ENCODE results near the gene SLC18B1. TPM values are rescaled to one million over a fixed set of nuclear protein-coding genes. Genes with fewer than 3 reads are reported as not detected.

The SLC18B1 gene
- polyA plus RNA-seq, 3 donors: 10.3 to 36.6 (median 24.8) TPM

DNA sequence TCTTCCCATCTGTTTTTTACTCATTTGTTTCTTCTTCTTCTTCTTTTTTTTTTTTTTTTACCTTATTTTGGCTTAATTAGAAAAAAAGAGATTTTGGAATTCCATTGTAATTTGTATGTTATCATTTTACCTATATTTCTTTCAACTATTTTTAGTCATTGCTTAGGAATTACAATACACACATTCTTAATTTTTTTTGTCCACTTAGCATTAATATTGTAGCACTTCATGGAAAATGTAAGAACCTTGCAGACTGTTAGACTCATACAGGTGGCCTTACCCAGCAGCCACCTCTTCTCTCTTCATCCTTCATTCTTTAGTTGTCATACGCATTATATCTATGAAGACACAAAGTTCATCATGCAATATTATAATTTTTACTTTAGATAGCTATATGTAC lies 5.8 kb upstream of the SLC18B1 start:
- WGBS (ENCODE audit: insufficient coverage): no CpG with 5 or more reads among the region's 1 CpG
- H3K36me3 ChIP-seq (replicated peaks in 1 of 2; ENCODE audit: control insufficient read depth in 1 of 2, insufficient read depth in 2 of 2, low read length in 2 of 2): no peaks in the 10 kb centered on the region
- peaks cover 0 to 3% of the 10 kb centered on the region in 2 donors for H3K9me3 ChIP-seq (replicated peaks in 1 of 2; ENCODE audit: control insufficient read depth in 1 of 2, insufficient read depth in 1 of 2, low read length in 2 of 2)
- Mint-ChIP-seq H3K9me3 (peaks cover 0 to 10% (median 7%) of the 10 kb centered on the region in 7 donors), H3K27me3 (ENCODE audit: low read depth in 3 of 3) (peaks cover 5 to 16% (median 8%) of the 10 kb centered on the region in 3 donors), H3K4me3 (no peak overlapping the region), H3K27ac (no peak overlapping the region), H3K36me3 (no peaks in the 10 kb centered on the region), H3K4me1 (peaks cover 1% of the 10 kb centered on the region)
- H3K27ac ChIP-seq (ENCODE audit: low read depth in 1 of 2, low read length in 2 of 2): no peak overlapping the region
- DNase-seq: no peak
- intact Hi-C loops (cut with micrococcal nuclease): no loop called here
- H3K79me2 ChIP-seq (ENCODE audit: insufficient read depth, low read length): no peaks in the 10 kb centered on the region
- no peak overlapping the region for H2AFZ ChIP-seq (ENCODE audit: insufficient read depth, low read depth, low read length, poor library complexity, severe bottlenecking)
- no peak overlapping the region for H3K9ac ChIP-seq (ENCODE audit: insufficient read depth, low read length, poor library complexity, severe bottlenecking)
- no peaks in the 10 kb centered on the region for H4K20me1 ChIP-seq (ENCODE audit: insufficient read depth, low read length)
- H3K4me1 ChIP-seq (ENCODE audit: control insufficient read depth in 1 of 2, insufficient read depth in 2 of 2, low read length in 2 of 2): no peaks in the 10 kb centered on the region
- H3K4me3 ChIP-seq (replicated peaks in 1 of 3; ENCODE audit: low read depth in 2 of 3, low read length in 3 of 3): no peak overlapping the region
- peaks cover 0 to 2% of the 10 kb centered on the region in 2 donors for H3K27me3 ChIP-seq (ENCODE audit: control insufficient read depth in 2 of 2, insufficient read depth in 2 of 2, low read length in 2 of 2)
- H3K4me2 ChIP-seq (replicated peaks; ENCODE audit: extremely low read depth, low read length, poor library complexity, severe bottlenecking): no peak overlapping the region
- TF ChIP-seq, protein P1, sequence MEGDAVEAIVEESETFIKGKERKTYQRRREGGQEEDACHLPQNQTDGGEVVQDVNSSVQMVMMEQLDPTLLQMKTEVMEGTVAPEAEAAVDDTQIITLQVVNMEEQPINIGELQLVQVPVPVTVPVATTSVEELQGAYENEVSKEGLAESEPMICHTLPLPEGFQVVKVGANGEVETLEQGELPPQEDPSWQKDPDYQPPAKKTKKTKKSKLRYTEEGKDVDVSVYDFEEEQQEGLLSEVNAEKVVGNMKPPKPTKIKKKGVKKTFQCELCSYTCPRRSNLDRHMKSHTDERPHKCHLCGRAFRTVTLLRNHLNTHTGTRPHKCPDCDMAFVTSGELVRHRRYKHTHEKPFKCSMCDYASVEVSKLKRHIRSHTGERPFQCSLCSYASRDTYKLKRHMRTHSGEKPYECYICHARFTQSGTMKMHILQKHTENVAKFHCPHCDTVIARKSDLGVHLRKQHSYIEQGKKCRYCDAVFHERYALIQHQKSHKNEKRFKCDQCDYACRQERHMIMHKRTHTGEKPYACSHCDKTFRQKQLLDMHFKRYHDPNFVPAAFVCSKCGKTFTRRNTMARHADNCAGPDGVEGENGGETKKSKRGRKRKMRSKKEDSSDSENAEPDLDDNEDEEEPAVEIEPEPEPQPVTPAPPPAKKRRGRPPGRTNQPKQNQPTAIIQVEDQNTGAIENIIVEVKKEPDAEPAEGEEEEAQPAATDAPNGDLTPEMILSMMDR (IDR thresholded peaks at IDR 0.05): no peak

GRCh38 chr6:132800656-132801055 lies 2.2 kb upstream of the SLC18B1 start:
- Mint-ChIP-seq H3K4me3 (no peak overlapping the region), H3K36me3 (peaks cover 0 to 7% of the 10 kb centered on the region in 2 donors), H3K4me1 (peaks cover 8% of the 10 kb centered on the region), H3K27ac (no peak overlapping the region), H3K9me3 (peaks cover 0 to 8% (median 3%) of the 10 kb centered on the region in 7 donors), H3K27me3 (ENCODE audit: low read depth in 3 of 3) (peaks cover 3 to 10% (median 6%) of the 10 kb centered on the region in 3 donors)
- H4K20me1 ChIP-seq (ENCODE audit: insufficient read depth, low read length): no peaks in the 10 kb centered on the region
- no peaks in the 10 kb centered on the region for H3K9me3 ChIP-seq (replicated peaks in 1 of 2; ENCODE audit: control insufficient read depth in 1 of 2, insufficient read depth in 1 of 2, low read length in 2 of 2)
- H3K79me2 ChIP-seq (ENCODE audit: insufficient read depth, low read length): no peaks in the 10 kb centered on the region
- no peak overlapping the region for H2AFZ ChIP-seq (ENCODE audit: insufficient read depth, low read depth, low read length, poor library complexity, severe bottlenecking)
- H3K36me3 ChIP-seq (replicated peaks in 1 of 2; ENCODE audit: control insufficient read depth in 1 of 2, insufficient read depth in 2 of 2, low read length in 2 of 2): no peaks in the 10 kb centered on the region
- intact Hi-C loops (cut with micrococcal nuclease): no loop called here
- no peak for DNase-seq
- TF ChIP-seq, protein P1 (IDR thresholded peaks at IDR 0.05): no peak
- H3K27ac ChIP-seq (ENCODE audit: low read depth in 1 of 2, low read length in 2 of 2): no peak overlapping the region
- WGBS (ENCODE audit: insufficient coverage): no CpG with 5 or more reads among the region's 1 CpG
- H3K27me3 ChIP-seq (ENCODE audit: control insufficient read depth in 2 of 2, insufficient read depth in 2 of 2, low read length in 2 of 2): no peaks in the 10 kb centered on the region
- no peak overlapping the region for H3K9ac ChIP-seq (ENCODE audit: insufficient read depth, low read length, poor library complexity, severe bottlenecking)
- peaks cover 3 to 10% of the 10 kb centered on the region in 2 donors for H3K4me1 ChIP-seq (ENCODE audit: control insufficient read depth in 1 of 2, insufficient read depth in 2 of 2, low read length in 2 of 2)
- H3K4me3 ChIP-seq (replicated peaks in 1 of 3; ENCODE audit: low read depth in 2 of 3, low read length in 3 of 3): no peak overlapping the region
- H3K4me2 ChIP-seq (replicated peaks; ENCODE audit: extremely low read depth, low read length, poor library complexity, severe bottlenecking): no peak overlapping the region

Data from CD14-positive monocyte (primary cell).